ENCODE results near the gene CSNK1G2. TPM values are rescaled to one million over a fixed set of nuclear protein-coding genes. Genes with fewer than 3 reads are reported as not detected.

The CSNK1G2 gene
- total RNA-seq, 1 experiment from 2014 or later: 100.0 TPM

DNA sequence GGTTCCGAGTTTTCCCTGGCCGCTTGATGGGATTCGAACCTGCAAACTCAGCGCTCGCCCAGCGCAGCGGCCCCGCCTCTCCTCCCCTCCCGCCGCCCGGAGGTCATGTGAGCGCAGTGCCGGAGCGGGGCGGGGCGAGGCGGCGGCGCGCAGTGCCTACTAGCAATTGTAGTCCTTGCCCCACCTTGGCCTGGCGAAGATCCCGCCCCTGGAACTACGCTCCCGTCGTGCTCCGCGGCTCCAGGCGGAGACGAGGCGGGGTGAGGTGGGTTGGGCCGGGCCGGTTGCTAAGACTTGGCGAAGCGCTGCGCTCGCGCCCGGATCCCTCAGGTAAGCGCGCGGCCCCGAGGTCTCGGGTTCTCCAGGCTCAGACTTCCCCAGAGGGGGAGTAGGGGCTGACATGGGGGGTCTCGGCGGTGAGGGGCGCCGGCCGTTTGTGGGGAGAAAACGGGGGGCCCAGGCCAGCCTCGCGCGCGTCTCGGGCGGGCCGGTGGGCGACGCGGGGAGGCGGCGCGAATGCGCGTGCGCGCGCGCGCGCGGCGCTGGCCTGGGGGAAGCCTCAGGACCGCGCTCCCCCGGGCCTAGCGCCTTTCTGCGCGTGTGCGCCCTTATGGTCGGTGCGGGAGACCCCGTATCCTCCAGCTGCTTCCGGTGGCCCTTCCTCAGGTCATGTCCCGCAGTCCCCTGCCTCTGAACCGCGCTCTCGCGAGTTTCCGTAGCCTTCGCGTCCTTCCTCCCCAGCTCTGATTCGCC is 35.7 kb upstream of the CSNK1G2 start, which contains the start of the genes ADAT3 and SCAMP4:
TSS of gene ADAT3 (plus strand) at position 290 of the 753 bp plus-strand sequence. CDS start 6,649 bp downstream, outside the sequence.
TSS of gene SCAMP4 (plus strand) at position 290 of the 753 bp plus-strand sequence. CDS start 9,621 bp downstream, outside the sequence.
- no CpG with 5 or more reads among the region's 92 CpGs for WGBS (ENCODE audit: extremely low coverage, insufficient read length, low lambda C conversion rate)
- peak within 1 kb of the TSS; percentile 48 for H3K4me2 ChIP-seq (ENCODE audit: insufficient read depth, insufficient read length, low read length)
- peak; percentile 100 for DNase-seq
- H2BK120ac ChIP-seq (ENCODE audit: low read depth, low read length, poor library complexity, severe bottlenecking): peak within 1 kb of the TSS; percentile 74
- no peaks in the 10 kb centered on the region for H3K27me3 ChIP-seq (ENCODE audit: insufficient read depth, low read length)
- Mint-ChIP-seq H3K4me1 (peaks cover 11 to 17% of the 10 kb centered on the region in 2 experiments), H3K27ac (peak within 1 kb of the TSS; percentile 94 to 99 (median 95)), H3K27me3 (ENCODE audit: low read depth) (no peaks in the 10 kb centered on the region), H3K9me3 (no peaks in the 10 kb centered on the region; a peak in 2 of 5 replicates), H3K4me3 (peak within 1 kb of the TSS; percentile 78 to 89), H3K36me3 (ENCODE audit: insufficient read depth in 1 of 3, low read depth in 3 of 3) (peaks cover 5 to 11% (median 8%) of the 10 kb centered on the region in 3 experiments; a peak in 6 of 7 replicates)
- H3K18ac ChIP-seq (ENCODE audit: insufficient read length, low read depth, low read length): peak within 1 kb of the TSS; percentile 85
- no peaks in the 10 kb centered on the region for H3K9me3 ChIP-seq (ENCODE audit: control insufficient read depth, low read depth, low read length)
- H3K79me2 ChIP-seq (ENCODE audit: insufficient read depth, low read length): peaks cover 16% of the 10 kb centered on the region; the same call in 1 of the 2 replicates
- H3K27ac ChIP-seq (ENCODE audit: insufficient read length, low read depth, low read length): peak within 1 kb of the TSS; percentile 48
- H2BK5ac ChIP-seq (ENCODE audit: insufficient read length, low read length): no peak within 1 kb of the TSS
- no peak within 1 kb of the TSS; the same call in 1 of the 2 replicates for H3K4ac ChIP-seq (ENCODE audit: low read depth, low read length)
- H3K23ac ChIP-seq (ENCODE audit: insufficient read length, low read depth, low read length): no peak within 1 kb of the TSS
- H4K91ac ChIP-seq (ENCODE audit: insufficient read length, low read depth, low read length): no peak within 1 kb of the TSS
- no peak within 1 kb of the TSS for H2BK15ac ChIP-seq (ENCODE audit: low read depth, low read length)
- H2BK12ac ChIP-seq (ENCODE audit: insufficient read length, low read depth, low read length): no peak within 1 kb of the TSS
- H3K4me1 ChIP-seq (ENCODE audit: insufficient read depth, low read length): 0 out of 2 replicates have a peak, but pooled peaks cover 2% of the 10 kb centered on the region
- no peak within 1 kb of the TSS for H4K8ac ChIP-seq (replicated peaks; ENCODE audit: insufficient read length, low read depth, low read length)
- H3T11ph ChIP-seq (ENCODE audit: low read length): peak within 1 kb of the TSS; percentile 2
- H2AFZ ChIP-seq (ENCODE audit: low read length): no peak within 1 kb of the TSS
- H2AK5ac ChIP-seq (ENCODE audit: insufficient read length, low read length): no peak within 1 kb of the TSS
- peak within 1 kb of the TSS; percentile 86; the same call in 1 of the 2 replicates for H3K14ac ChIP-seq (ENCODE audit: insufficient read depth, low read length)
- TF ChIP-seq, protein P1, sequence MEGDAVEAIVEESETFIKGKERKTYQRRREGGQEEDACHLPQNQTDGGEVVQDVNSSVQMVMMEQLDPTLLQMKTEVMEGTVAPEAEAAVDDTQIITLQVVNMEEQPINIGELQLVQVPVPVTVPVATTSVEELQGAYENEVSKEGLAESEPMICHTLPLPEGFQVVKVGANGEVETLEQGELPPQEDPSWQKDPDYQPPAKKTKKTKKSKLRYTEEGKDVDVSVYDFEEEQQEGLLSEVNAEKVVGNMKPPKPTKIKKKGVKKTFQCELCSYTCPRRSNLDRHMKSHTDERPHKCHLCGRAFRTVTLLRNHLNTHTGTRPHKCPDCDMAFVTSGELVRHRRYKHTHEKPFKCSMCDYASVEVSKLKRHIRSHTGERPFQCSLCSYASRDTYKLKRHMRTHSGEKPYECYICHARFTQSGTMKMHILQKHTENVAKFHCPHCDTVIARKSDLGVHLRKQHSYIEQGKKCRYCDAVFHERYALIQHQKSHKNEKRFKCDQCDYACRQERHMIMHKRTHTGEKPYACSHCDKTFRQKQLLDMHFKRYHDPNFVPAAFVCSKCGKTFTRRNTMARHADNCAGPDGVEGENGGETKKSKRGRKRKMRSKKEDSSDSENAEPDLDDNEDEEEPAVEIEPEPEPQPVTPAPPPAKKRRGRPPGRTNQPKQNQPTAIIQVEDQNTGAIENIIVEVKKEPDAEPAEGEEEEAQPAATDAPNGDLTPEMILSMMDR (conservative IDR thresholded peaks at IDR 0.05): no peak
- H4K5ac ChIP-seq (ENCODE audit: insufficient read length, low read depth, low read length): no peak within 1 kb of the TSS
- H3K79me1 ChIP-seq (ENCODE audit: insufficient read depth, low read depth, low read length, poor library complexity, severe bottlenecking): peaks cover 4% of the 10 kb centered on the region
- no peaks in the 10 kb centered on the region for H4K20me1 ChIP-seq (ENCODE audit: control insufficient read depth, insufficient read depth, insufficient read length)
- peaks cover 6% of the 10 kb centered on the region for H3K23me2 ChIP-seq (ENCODE audit: insufficient read length, low read depth, low read length, poor library complexity, severe bottlenecking)
- peak within 1 kb of the TSS; percentile 35 for H3K9ac ChIP-seq (ENCODE audit: extremely low read depth, insufficient read length, low read length)
- no peak within 1 kb of the TSS for H3K56ac ChIP-seq (ENCODE audit: insufficient read length, low read depth, low read length)
- peak within 1 kb of the TSS; percentile 50 for H2BK20ac ChIP-seq (ENCODE audit: low read depth, low read length, poor library complexity, severe bottlenecking)
